DMS53 treated with DMSO at 0.1 percent for 48 hours (cell line): Measurements from ENCODE around the gene SYNPO2.

Experiments
- DNase-seq: peaks from one replicate; lab custom pipeline; 2025; ENCODE audit not compliant: unreplicated experiment; lab: John Stamatoyannopoulos, UW

Gene SYNPO2, protein sequence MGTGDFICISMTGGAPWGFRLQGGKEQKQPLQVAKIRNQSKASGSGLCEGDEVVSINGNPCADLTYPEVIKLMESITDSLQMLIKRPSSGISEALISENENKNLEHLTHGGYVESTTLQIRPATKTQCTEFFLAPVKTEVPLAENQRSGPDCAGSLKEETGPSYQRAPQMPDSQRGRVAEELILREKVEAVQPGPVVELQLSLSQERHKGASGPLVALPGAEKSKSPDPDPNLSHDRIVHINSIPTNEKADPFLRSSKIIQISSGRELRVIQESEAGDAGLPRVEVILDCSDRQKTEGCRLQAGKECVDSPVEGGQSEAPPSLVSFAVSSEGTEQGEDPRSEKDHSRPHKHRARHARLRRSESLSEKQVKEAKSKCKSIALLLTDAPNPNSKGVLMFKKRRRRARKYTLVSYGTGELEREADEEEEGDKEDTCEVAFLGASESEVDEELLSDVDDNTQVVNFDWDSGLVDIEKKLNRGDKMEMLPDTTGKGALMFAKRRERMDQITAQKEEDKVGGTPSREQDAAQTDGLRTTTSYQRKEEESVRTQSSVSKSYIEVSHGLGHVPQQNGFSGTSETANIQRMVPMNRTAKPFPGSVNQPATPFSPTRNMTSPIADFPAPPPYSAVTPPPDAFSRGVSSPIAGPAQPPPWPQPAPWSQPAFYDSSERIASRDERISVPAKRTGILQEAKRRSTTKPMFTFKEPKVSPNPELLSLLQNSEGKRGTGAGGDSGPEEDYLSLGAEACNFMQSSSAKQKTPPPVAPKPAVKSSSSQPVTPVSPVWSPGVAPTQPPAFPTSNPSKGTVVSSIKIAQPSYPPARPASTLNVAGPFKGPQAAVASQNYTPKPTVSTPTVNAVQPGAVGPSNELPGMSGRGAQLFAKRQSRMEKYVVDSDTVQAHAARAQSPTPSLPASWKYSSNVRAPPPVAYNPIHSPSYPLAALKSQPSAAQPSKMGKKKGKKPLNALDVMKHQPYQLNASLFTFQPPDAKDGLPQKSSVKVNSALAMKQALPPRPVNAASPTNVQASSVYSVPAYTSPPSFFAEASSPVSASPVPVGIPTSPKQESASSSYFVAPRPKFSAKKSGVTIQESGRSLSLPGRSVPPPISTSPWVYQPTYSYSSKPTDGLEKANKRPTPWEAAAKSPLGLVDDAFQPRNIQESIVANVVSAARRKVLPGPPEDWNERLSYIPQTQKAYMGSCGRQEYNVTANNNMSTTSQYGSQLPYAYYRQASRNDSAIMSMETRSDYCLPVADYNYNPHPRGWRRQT

GRCh38 chr4:118888666-118889311, at the start of gene SYNPO2:
Gene SYNPO2, plus strand, starts transcription at chr4:118888854. Its CDS starts 183 bp downstream, at chr4:118889037.
- peak; percentile 2 for DNase-seq

DNA sequence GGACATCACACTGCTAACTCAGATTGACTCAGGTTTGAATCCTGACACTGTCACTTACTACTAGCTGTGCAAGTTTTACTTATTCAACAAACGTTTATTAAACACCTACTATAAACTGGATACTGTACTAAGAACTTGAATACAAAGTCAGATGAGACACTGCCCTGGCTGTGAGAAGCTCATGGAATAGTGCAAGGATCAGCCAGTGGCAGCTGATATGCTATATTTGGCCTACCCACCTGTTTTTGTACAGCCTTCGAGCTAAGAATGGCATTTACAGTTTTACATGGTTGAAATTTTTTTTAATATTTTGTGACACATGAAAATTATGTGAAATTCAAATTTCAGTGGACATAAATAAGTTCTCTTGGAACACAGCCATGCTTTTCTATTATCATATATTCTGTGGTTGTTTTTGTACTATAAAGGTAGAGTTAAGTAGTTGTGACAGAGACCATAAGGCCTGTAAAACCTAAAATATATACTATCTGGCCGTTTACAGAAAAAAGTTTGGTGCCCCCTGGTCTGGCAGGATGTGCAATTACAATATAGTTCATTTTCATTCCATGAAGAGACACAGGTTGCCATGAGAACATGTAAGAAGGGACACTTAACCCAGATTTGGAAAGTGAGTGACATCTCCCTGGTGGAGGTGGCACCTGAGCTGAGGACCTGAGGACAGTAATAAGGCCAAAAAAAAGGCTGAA, 49.3 kb upstream of the SYNPO2 start:
- DNase-seq: no peak

DNA sequence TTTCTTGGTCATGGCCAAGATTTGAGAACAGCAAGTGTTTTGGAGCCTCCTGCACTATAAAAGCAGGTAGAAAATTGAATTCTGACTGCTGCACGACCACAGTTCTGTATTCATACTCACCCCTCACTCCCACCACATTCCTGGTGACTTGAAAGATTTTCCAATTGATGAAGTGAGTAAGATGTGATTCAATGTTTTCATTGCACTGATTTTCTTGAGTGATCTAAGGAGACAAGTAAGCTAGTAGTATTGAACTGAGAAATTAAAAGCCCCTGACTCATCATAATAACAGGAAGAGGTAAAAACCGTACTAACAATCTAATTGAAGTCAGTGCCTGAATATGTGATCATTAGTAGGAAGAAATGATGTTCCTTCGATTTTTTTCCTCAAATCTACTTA, 46.6 kb upstream of the SYNPO2 start:
- DNase-seq: no peak

GRCh38 chr4:118843237-118843636, 45.4 kb upstream of the SYNPO2 start:
- no peak for DNase-seq

GRCh38 chr4:118845552-118846050, 43.1 kb upstream of the SYNPO2 start:
- DNase-seq: no peak

DNA sequence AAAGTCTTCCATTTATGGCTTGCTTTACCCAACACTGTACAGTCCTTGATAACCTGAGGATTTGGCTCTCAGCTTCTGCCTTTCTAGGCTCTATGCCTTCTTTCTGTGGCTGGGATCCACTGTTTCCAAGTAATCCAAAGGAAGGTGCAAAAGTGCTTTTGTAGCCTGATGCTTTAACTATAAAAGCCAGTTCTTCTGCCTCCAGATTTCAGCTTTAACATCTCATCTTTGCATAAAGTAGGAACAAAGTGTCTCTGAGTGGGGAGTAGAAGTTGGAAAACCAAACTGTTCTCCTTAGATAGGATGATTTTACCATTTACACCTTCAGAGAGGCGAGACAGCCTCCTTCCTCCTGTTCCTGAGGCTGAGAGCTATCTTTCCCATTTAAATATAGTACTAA, 41.7 kb upstream of the SYNPO2 start:
- DNase-seq: no peak

DNA sequence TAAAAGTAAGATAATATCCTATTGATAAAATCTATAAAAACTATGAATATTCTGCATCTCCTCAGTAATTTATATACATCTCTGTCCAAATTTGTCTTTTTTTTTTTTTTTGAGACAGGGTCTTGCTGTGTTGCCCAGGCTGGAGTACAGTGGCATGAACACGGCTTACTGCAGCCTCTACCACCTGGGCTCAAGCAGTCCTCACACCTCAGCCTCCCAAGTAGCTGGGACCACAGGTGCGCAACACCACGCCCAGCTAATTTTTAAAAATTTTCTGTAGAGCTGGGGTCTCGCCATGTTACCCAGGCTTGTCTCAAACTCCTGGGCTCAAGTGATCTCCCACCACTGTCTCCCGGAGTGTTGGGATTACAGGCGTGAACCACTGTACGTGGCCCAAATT, 40.4 kb upstream of the SYNPO2 start:
- no peak for DNase-seq

- no peak for DNase-seq
Observed at GRCh38 chr4:118848901-118849300, 39.8 kb upstream of the SYNPO2 start.

GRCh38 chr4:118849867-118850487, 38.7 kb upstream of the SYNPO2 start:
- no peak for DNase-seq

- peak; percentile 20 for DNase-seq
Observed at GRCh38 chr4:118850488-118851173, 38.0 kb upstream of the SYNPO2 start.

DNA sequence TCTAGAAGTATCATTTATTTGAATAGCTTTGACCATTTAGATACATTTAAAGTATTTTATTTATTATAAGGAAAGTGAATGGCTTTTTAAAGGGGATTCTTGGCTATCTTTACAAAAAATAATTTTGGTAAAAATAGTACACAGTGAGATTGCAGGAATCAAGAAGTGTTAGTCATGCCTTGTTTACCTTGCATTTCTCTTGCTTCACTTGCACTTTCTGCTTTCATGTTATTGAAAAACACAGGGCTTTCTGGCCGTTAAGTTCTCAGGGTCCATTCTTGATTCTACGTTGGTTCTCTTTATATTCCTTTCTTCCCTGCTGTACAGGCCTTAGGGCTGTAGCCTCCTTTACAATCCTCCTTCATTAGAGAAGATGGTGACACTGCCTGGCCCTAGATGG, 30.9 kb upstream of the SYNPO2 start:
- DNase-seq: no peak

DNA sequence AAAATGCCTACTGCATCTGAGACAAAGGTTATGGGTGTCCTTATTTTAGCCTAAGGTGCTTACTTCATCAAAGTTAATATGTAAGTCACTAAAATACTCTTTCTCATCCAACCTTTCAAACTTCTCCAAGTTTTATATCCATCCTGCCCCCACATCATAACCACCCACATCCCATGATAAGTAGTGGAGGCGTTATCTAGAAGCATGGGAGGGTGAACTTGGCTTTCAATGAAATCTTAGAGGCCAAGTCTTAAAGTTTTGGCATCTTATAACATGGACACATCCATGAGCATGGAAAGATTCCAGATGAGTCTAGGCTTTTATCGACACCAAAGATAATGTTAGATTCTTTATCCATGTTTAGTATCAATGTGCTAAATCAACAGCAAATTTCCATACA, 29.9 kb upstream of the SYNPO2 start:
- DNase-seq: no peak

DNA sequence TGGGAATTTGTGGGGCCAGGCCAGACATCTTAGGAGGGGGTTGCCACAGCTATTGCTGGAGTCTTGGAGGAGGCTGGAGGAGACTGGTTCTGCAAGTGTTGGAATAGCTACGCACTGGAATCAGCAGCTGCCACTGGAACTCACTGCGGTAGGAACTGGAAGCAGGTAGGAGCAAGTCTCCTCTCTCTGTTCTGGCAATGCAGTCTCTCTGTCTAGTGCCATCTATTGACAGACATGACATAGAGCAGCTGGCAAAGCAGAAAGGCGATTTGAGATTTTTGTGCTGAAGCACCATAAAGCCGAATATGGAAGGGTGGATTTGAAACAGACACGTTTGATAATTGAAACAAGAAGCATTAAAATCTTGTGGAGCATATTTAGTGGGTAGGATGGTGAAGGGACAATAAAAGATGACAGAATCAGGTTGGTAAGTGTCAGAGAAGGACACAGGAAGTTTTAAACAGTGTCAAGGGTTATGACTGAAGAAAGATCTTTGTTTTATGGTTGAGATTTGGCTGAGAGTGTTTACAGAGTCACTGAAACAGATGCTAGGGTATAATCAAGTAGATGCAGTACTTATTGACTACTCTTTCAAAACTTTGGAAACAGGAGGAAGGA, 23.5 kb upstream of the SYNPO2 start:
- DNase-seq: peak; percentile 49

GRCh38 chr4:118866442-118866841, 22.2 kb upstream of the SYNPO2 start:
- no peak for DNase-seq

GRCh38 chr4:118867311-118868067, 21.2 kb upstream of the SYNPO2 start:
- DNase-seq: no peak

GRCh38 chr4:118869808-118870342, 18.8 kb upstream of the SYNPO2 start:
- no peak for DNase-seq

GRCh38 chr4:118872181-118872580, 16.5 kb upstream of the SYNPO2 start:
- no peak for DNase-seq

- no peak for DNase-seq
Observed at GRCh38 chr4:118877797-118878196, 10.9 kb upstream of the SYNPO2 start.
